GM19463 (cell line): ENCODE measurements around the gene NAA25.

Experiments used
- ATAC-seq: cut with Tn5 transposase; IDR thresholded peaks from one replicate; pipeline ENCODE4 v1.9.1; 2021; ENCODE audit warnings: mild to moderate bottlenecking, moderate library complexity; ENCODE audit not compliant: unreplicated experiment

Gene NAA25

DNA sequence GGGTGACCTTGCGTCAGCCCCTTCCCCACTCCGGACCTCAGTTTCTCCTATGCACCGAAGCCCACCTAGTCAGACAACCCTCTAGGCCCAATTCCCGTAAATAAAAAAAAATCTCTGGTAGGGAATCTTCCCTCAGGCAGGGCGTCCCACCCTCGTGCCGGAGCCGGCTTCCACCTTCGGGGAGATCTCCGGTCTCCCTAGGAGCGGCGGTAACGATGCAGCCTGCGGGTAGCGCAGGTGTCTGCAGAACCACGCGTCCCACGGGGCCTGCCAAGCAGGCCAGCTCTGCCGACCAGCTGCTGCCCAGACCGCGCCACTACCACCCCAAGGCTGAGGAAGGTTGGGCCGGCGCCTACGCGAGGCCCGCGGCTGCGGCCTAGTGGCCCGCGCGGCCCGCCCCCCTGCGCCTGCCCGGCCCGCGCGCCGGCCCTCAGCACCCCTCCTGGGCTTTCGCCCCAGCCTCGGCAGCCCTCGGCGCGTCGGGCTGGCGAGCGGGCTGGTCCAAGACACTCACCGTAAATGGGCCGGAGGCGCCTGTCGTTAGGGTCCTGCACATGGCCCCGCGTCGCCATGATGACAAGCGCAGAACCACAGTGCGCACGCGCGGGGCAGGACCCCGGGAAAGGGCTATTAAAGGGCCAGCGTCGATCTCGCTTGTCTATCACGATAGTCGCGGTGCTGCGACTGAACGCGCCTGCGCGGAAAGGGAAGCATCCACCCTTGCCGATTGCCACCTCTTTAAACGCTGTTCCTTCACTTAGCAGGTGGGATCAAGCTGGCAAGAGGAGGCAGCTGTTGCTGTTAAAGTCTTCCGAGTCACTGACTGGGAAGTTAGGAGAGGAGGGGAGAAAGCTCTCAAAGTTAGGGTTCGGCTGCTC is at the start of gene NAA25:
Gene NAA25 (minus strand): TSS at position 582 of the 878 bp plus-strand sequence. CDS start 10 bp downstream, at position 572.
- ATAC-seq: peak; percentile 82

DNA sequence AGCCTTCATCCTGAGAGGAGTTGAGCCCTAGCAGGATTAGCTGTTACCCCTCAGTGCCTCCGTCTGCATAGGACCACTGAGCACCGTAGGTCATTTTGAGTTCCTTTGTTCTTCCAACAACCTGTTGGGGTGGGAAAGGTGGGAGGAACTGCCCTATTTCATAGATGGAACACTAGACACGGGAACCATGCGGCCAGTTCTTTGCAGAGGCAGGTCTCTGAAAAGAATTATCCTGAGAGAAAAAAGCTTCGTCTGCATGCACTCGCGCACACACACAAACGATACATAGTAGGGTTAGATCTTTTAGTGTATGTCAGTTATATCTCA is 45.3 kb upstream of the NAA25 start:
- ATAC-seq: no peak

DNA sequence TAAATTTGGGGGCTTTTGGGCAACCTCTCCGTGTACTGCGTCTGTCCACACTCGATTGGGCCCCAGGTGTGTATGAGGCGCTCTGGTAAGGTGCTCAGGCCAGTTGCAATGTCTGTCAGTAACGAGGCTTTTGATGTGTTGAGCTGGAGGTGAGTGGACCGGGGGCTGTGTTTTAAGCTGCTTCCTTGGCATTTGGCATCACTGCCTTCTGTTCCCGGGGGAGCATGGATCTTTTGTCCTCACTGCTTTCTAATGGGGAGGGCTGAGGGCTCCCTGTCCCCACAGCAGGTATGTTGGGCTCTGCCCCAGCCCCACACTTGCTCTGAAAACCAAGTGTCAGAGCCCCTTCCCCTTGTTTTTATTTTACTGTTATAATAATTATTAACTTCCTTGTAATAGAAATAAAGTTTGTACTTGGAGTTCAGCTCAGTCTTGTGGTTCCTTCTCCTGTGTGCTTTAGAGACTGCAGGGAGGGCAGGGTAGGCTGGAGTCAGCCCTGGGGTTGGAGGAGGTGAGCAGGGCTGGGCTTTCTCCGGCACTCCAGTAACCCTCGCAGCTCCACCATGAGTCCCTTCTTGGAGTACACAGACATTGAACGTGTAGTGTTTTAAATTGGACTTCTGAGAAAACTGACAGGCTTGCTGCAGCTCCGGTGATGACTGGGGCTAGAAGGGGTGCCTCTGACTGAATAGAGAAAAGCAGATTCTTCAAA is 44.8 kb upstream of the NAA25 start:
- no peak for ATAC-seq

DNA sequence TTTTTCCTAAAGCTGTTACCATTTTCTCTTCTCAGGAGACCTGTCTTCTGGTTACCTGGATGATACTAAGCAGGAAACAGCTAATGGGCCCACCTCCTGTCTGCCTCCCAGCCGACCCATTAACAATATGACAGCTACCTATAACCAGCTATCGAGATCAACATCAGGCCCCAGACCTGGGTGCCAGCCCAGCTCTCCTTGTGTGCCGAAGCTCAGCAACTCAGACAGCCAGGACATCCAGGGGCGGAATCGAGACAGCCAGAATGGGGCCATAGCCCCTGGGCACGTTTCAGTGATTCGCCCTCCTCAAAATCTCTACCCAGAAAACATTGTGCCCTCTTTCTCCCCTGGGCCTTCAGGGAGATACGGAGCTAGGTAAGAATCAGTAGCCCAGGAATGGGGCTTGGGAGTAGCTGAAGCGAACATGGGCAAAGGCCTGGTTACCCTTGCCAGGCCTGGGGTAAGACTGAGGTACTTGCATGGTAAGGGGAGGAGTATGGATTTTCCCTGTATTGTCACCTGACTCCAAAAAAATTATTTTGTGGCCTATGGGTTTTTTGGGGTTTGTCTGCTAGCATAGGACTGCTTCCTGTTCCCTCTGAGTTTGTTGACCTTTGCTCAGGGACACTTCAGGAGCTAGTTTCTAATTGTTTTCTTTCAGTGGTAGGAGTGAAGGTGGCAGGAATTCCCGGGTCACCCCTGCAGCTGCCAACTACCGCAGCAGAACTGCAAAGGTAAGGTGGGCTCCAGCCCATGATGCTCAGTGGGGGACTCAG is 43.4 kb upstream of the NAA25 start:
- no peak for ATAC-seq

DNA sequence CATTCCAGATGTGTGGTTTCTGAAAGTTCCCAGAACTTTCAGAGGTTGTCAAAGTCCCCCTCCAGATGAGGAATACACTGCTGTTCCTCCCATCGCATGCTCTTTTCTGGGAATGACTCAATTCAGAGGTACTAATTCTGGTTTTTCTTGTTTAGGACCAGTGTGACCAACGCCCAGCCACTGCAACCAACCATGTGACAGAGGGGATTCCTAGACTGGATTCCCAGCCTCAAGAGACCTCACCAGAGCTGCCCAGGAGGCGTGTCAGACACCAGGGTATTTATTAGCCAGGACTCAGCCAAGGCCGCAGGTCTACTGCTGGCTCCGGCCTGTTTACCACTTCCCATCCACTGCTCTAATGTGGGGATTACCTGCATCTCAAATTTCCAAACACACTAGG is 41.0 kb upstream of the NAA25 start:
- ATAC-seq: peak; percentile 53

DNA sequence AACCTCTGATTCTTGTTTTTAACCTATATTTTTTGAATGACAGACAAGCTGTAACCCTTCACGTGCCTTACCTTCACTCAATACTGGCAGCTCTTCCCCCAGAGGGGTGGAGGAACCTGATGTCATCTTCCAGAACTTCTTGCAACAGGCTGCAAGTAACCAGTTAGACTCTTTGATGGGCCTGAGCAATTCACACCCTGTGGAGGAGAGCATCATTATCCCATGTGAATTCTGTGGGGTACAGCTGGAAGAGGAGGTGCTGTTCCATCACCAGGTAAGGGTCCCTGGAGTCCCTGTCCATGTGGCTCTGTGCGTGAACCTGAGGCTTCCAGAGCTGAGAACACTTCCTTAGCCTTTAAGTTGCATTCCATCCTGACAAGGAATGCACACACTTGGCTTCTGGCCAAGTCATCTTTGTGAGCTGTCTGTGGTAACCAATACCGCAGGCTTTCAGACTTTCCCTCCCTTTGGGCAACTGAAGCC is 39.5 kb upstream of the NAA25 start:
- ATAC-seq: no peak

DNA sequence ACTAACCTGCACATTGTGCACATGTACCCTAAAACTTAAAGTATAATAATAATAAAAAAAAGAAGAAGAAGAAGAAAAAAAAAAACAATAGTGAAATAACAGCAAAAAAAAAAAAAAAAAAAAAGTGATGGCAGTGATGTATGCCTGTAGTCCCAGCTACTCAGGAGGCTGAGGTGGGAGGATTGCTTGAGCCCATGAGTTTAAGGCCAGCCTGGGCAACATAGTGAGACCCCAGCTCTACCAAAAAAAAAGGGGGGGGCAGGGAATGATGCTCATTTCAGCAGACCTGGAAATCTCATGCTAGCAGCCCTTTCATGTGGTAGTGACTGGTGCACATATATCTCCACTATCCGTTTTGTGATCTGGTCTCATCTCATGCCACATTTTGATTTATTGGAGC is 37.5 kb upstream of the NAA25 start:
- ATAC-seq: no peak

DNA sequence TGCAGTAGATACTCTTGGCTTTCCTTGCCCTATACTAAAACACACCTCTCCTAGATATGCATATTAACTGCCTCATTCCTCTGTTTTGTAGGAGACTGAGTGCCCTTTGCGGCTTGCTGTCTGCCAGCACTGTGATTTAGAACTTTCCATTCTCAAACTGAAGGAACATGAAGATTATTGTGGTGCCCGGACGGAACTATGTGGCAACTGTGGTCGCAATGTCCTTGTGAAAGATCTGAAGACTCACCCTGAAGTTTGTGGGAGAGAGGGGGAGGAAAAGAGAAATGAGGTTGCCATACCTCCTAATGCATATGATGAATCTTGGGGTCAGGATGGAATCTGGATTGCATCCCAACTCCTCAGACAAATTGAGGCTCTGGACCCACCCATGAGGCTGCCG is 32.1 kb upstream of the NAA25 start:
- ATAC-seq: no peak

DNA sequence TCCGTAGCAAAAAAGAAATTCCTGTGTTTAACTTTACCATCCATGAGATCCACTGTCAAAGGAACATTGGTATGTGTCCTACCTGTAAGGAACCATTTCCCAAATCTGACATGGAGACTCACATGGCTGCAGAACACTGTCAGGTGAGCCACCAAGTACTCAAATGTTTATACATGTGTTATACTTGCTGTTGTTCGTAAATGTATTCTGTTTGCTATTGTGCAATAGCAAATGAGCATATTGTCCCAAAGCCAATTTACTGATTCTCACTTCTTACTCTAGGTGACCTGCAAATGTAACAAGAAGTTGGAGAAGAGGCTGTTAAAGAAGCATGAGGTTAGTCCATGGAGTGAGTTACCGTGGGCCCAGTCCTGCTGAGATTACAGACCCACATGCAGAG is 26.1 kb upstream of the NAA25 start:
- no peak for ATAC-seq

DNA sequence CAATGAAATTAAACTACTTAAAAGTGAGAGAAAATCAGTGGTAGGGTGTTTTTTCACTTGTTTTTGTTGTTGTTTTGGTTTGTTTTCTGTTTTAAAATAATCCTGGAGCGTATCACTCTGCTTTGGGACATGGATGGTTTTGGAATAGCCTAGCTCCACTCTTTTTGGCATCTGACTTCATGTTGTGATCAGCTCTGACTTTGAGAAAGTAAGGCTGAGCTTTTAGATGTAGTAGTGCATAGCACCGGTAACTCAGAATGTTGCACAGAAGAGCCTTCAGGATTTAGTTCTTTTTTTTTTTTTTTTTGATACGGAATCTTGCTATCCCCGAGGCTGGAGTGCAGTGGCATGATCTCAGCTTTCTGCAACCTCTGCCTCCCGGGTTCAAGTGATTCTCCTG is 24.8 kb upstream of the NAA25 start:
- no peak for ATAC-seq

DNA sequence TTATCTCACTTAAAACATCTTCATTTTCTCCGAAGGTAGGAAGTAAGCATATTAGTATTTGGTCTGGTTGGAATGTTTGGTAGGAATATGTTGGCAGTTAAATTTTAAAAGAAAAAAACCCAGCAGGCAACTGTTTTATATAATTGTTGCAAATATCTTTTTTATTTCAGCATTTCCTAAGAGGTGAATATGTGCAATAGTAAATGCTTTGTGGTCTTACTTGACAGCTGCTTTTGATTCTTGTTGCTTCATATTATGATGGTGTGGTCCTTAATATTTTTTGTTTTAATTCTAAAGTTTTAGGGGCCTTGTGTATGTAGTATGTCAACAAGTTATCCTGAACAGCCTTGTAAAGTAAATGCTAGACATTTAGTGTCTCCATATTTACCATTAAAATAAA is 23.1 kb upstream of the NAA25 start:
- no peak for ATAC-seq

DNA sequence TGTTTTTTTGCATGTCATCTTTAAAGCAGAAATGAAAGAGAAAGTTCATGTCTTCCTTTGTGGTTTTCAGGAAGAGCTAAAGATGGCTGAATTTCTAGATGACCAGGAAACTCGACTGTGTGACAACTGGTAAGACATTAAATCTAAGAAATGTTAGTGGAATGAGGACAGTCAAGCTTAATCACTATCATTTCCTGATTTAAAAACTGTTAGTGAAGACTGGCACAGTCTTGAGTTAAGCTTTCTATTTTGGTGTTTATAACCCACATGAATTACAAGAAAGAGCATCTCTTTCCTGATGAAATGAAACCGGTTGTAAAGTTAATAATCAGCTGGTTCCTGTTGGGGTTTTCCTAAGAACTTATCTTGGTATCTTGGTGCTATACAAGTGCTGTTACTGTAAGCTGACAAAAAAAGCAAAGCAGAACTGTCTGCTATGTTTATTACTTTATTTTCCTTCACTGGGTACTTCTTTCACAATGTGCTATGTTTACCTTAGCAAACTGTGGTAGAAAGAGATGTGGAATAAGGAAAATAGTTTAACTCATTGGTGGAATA is 21.9 kb upstream of the NAA25 start:
- ATAC-seq: no peak

DNA sequence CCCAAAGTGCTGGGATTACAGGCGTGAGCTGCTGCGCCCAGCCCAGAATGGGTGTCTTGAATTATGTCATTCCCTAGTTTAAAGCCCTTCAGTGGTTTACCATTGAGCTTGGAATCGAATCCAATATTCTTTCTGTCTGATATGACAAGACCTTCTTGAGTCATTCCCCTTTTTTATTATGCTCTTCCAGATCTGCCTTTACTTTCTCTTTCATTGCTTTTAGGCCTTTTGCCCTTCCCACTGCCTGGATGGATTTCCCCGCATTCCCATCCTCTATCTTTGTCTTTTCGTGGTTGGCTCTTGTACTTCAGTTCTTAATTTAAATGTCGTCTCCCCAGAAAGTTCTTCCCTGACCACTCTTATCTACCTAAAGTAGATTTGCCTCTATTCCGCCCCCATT is 18.3 kb upstream of the NAA25 start:
- ATAC-seq: no peak

DNA sequence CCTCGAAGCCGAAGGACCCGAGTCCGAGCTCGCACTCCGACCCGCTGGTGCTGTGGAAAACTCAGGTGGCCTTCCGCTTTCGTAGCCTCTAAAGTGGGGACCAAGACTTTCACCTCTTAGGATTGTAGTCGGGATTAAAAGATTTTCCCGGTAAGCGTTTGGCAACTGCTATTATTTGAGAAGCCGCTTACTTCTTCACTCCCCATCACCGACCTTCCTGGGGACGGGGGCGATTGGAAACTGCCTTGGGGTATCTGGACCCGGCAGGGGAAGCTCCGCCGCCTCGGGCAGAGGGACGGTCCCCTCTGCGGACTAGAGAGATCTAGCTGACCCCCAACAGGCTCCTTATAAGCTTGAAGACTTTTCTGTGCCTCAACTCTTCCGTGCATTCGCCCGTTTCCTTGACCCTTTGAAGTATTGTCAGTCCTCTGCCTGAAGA is 17.4 kb upstream of the NAA25 start:
- no peak for ATAC-seq

DNA sequence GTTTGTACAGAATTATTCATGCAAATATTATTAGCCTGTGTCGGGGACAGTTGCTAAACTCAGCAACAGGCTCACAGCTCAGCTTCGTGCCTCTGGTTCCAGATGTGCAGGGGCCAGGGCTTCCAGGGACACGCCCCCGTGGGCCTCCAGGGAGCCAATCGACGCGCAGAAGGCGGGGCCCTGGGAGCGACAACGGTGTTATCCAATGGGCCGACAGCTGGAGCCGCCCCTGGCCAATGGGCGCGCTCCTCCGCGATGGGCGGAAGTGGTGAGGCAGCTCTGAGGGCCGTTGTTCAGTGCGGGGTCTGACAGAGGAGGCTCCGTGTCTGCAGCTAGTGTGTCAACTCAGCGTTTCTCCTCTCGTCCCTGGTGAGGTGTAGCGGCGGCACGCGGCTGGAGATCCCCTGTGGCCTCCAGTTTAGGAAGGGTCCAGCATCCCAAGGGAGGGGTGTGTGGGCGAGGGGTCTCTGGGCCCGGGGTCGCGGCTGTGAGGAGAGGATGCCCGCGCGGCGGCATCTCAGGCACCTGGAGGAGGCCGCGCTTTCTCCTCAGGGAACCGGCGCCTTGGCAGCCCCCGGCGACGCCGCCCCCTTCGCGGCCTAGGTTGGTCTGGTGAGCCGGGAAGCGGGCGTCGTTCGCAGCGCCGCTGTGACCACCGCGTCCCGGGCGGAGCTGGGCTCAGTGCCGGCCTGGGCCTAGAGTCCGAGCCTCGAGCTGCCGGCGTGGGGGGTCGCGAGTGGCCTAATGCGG is 16.8 kb upstream of the NAA25 start, which contains the start of gene TRAFD1:
Gene TRAFD1 (plus strand): TSS at position 311 of the 750 bp plus-strand sequence. CDS start 4,963 bp downstream, outside the sequence.
- ATAC-seq: peak; percentile 98

DNA sequence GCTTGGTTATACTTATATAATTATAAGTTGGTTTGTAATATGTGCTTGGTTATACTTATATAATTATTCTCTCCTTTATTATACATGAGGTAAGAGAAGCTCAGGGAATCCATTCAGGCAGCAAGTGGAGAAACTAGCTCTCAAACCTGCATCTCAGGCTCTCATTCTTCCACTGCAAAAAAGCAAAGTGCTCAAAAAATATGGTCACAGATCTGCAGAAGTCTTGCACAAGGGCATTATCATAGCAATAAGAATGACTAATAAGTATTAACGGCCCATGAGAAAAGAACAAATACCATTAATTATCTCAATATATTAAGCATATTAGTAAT is 16.3 kb upstream of the NAA25 start:
- no peak for ATAC-seq

DNA sequence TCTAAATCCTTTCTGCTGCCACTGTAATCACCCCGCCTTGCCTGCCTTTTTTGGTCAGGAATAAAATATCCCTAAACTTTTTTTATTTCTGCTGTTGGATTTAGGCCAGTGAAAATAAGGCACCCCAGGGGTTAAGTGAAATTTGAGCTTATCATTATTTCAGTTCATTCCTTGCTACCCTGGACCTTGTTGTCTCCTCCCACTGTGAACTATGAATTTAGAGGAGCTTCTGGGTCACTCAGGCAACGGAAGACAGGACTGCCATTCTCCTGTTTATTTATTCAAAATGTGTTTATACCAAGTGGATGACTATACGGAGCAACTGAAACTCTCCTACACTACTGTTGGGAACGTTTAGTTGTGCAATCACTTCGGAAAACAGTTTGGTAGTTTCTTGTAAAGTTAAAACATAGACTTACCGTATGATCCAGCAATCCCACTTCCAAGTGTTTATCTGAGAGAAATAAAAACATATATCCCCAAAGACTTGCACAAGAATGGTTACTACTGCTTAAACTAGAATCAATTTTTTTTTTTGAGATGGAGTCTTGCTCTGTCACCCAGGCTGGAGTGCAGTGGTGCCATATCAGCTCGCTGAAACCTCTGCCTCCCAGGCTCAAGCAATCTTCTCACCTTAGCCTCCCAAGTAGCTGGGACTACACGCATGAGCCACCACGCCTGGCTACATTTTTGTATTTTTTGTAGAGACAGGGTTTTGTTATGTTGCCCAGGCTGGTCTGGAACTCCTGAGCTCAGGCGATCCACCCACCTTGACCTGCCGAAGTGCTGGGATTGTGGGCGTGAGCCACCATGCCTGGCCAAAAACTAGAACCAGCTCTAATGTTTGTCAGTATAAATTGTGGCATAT is 14.5 kb upstream of the NAA25 start:
- no peak for ATAC-seq

DNA sequence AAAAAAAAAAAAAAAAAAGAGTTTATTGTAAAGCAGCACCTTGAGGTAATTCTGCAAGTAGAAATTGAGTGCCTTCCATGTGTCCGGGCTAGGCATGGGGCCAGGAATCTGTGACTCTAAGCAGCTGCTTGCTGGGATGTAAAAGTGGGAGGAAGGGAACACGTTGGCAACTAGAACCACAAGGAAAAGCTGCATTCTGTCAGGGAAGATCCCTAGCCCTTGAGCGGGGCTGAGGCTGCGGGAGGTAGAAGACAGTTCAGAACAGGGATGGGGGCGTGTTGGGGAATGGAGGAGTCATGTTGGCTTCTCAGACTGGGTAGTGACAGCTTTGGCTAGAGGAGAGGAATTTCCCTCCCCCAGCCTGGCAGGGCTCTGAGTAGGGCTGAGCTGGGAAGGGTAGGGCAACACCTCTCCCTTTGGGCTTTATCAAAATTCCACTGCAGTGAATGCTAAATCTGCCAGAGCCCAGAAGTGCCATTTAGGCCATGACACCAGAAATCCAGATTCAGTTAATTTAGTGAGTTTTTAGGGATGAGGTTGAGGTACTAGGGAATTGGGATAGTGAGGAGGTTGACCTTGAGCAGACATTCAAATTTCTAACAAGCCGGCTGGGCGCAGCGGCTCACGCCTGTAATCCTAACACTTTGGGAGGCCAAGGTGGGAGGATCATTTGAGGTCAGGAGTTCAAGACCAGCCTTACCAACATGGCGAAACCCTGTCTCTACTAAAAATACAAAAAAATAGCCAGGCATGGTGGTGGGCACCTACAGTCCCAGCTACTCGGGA is 13.4 kb upstream of the NAA25 start:
- ATAC-seq: no peak

DNA sequence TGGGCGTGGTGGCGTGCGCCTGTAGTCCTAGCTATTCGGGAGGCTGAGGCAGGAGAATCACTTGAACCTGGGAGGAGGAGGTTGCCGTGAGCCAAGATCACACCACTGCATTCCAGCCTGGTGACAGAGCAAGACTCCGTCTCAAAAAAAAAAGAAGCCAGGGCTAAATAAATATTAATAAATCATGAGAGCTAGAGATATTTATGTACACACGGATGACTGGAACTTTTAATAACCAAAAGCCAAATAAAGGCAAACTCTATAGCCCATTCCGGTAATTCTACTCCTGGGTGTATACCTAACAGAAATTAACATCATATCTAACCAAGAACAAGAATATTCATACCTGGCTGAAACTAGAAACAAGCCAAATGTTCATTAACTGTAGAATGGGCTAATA is 9.1 kb upstream of the NAA25 start:
- no peak for ATAC-seq
